Cortex of kidney (tissue), 1 donor: Measurements from ENCODE around the gene TPK1.
"Not testable (repeated sequence)": the region's sequence is repeated elsewhere in the genome, so short reads cannot be mapped to it uniquely, and the experiment has no call there.

Experiments
- DNase-seq: peaks from one replicate; lab custom pipeline; 2025; lab: John Stamatoyannopoulos, UW

The TPK1 gene

GRCh38 chr7:144777005-144777839, 58.6 kb downstream of the TPK1 start:
- DNase-seq: no peak

- no peak for DNase-seq
Observed at GRCh38 chr7:144776447-144776846, 59.4 kb downstream of the TPK1 start.

GRCh38 chr7:144775749-144776148, 60.1 kb downstream of the TPK1 start:
- no peak for DNase-seq

GRCh38 chr7:144771927-144772326, 63.9 kb downstream of the TPK1 start:
- DNase-seq: no peak

GRCh38 chr7:144771174-144771573, 64.7 kb downstream of the TPK1 start:
- DNase-seq: no peak

DNA sequence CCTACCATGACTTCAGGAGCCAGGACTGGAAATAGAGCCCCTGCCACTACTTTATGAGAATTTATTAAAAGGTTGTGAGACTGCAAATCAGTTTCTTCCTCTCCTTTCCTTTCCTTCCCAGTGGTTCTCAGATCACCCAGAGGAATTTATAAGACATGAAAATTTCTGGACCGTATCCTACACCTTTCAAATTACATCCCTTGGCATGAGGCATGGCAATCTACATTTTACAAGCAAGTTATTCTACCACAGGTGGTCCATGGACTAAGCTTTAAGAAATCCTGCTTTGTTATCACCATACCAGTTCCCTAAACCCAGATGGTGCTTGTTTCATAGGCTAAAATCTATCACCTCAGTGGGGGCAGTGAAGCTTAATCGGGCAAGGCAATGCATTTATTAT, 66.5 kb downstream of the TPK1 start:
- DNase-seq: no peak

GRCh38 chr7:144768633-144769032, 67.2 kb downstream of the TPK1 start:
- no peak for DNase-seq

DNA sequence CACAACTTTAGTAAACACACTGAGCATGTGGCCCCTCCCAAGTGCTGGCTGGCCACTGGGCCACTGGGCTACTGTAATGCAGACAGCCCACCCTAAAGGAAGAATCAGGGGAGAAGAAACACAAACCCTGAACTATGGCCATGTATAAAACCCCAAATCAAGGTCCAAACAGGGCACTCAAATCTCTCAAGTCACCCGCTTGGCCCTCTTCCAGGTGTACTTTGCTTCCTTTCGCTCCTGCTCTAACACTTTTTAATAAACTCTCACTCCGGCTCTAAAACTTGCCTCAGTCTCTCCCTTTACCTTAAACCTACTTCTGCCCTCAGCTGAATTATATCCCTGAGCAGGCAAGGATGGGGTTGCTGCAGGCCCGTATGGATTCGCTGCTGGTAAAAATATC, 72.6 kb downstream of the TPK1 start:
- DNase-seq: no peak

DNA sequence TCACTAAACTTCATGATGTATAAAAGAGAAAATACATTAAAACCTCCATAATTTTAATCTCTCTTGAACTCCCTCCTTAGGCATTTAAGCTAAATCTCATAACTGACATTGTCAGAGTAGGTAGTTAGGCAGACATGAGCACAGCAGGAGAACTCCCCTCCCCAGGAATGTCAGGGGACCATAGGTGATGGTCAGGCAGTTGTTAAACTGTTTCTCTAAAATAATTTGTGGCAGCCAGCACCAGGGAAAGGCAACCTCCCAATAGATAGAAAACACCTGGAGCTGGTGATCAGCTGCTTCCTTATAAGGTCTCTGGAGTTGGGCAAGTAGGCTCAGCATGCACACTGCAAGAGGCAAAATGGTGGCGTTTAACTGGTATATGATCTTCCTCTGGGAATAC, 73.0 kb downstream of the TPK1 start:
- DNase-seq: no peak

- DNase-seq: no peak
Observed at GRCh38 chr7:144761493-144761892, 74.4 kb downstream of the TPK1 start.

DNA sequence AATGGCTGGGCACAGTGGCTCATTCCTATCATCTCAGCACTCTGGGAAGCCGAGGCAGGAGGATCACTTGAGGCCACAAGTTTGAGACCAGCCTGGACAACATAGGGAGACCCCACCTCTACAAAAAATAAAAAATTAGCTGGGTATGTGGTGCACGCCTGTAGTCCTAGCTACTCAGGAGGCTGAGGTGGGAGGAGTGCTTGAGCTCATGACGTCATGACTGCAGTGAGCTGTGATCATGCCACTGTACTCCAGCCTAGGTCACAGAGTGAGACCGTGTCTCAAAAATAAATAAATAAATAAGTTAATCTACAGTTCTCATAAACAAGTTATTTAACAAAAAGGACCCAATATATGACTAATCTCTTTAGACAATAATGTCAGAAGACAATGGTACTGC, 76.2 kb downstream of the TPK1 start:
- DNase-seq: no peak

DNA sequence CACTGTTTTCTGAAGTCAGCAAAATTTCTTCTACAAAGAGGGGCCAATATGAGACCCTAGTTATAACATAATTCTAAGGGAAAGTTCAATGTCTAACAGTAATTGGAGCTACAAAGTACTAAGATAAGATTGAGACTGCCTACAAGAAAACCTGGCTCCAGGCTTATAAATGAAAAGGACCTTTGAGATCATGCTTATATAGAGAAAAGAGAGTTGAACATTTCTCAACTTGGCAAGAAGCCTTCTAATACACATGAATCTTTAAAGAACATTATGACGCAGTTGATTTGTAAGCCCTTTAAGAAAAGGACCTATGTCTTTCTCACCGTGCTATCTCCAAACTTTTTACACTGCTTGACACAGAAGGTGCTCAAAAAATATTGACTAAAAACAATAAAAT, 87.9 kb downstream of the TPK1 start:
- DNase-seq: no peak

DNA sequence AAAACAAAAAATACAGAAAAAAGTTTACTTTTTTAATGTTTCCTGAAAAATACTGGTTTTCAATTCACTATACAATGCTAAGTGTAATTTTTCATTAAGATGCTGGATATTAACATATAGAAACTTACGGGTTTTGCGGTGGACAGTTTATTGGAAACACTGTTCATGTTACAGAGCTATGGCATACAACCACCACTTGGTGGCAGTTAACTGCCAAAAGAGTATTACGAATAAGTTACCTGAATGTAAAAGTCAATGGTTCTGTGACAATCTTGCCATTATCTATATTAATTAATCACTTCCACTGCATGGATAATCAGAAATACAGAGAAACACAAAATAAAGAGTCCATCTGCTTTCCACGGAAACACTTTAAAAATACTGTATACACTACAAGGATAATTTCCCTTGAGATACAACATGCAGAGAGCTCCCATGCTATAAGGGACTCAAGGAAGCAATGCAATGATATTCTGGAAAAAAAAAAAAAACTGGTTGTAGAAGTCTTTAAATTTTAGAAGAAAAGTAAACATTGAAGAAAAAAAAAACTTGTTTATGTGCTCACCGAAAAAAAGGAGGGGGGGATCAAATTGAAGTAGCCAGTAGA, 97.0 kb downstream of the TPK1 start:
- DNase-seq: no peak

DNA sequence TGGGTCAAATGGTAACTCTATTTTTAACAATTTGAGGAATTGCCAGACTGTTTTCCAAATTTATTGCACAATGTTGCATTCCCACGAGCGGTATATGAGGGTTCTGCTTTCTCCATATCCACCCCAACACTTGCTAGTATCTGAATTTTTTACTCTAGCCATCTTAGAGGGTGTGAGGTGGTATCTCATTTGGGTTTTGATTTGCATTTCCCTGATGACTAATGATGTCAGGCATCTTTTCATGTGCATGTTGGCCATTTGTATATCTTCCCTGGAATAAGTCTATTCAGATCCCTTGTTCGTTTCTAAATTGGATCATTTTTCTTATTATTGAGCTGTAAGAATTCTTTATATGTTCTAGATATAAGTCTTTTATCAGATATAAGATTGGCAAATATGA, 97.7 kb downstream of the TPK1 start:
- no peak for DNase-seq

- DNase-seq: no peak
Observed at GRCh38 chr7:144736880-144737493, 98.9 kb downstream of the TPK1 start.

DNA sequence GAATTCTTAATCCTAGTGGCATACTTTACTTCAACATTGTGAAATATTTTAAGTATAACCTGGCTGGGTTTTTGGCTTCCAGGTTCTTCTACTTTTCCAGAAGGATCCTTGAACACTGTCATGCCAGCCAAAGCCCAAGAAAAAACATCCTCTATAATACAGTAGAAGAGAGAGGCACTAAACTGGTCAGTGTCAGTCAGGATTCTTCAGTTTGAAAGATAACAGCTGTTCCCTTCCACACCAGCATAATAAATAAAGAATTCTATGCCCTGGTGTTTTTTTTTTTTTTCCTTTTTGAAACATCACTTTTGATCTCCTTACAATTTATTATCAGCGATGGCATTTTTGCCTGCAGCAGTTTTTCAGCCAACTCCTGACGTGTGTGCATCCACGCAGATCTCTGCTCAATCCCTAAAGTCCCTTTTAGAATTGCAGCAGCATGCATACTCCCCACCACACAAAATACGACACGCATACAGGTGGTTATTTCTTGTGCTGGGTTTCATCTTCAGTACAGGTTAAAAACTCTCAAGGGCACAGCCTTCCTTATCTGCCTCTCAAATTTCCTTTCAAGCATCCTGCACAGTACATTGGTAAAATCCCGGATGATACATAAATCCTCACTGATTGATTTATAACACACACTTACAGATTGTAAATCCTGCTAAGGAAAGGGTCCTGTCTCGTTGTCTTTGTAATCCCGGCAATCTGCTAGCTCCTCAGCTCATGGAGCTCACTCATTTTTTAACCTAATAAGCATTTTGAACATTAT, 100.2 kb downstream of the TPK1 start:
- no peak for DNase-seq

DNA sequence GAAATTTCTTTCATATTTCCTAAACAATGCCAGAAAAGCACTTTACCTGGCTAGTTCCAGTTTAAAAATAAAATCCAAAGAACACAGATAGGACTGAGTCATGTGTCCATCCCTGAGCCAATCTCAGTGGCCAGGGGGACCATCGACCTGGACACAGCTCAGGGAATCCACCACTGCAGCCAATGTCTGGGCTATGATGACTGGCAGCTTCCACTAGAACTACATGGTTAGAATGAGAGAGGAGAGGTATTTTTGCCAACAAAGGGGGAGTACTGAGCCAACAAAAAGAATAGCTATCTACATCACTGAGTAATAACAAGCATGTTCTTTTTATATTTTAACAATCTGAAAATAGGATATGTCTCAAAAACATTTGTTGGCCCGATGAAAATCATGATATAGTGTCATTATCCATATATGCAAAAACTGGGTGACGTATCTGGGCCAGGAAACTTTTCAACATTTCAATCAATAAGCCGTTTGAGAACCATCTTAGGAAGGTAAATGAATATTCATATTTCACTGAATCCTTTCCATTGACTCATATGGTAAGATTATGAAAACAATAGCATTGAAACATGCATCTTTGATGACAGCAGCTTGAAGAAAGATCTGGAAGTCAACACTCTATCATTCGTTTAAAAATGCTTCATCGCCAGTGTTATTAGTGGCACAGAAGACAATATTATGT, 104.0 kb downstream of the TPK1 start:
- DNase-seq: no peak

DNA sequence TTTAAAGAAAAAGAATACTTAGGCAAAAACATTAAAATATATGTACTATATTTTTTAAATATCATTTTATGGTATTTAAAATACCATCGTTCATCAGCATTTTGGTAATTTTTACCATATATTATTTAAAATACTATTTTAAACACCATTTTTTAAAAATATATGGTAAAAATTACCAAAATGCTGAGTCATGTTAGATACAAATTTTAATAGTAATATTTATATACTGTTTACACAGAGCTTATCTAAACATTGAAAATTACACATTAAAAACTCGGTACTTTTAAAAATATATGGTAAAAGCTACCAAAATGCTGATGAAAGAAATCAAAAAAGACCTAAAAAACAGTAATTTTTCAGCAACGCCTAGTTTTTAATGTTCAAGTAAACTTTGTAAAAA, 105.6 kb downstream of the TPK1 start:
- DNase-seq: no peak

DNA sequence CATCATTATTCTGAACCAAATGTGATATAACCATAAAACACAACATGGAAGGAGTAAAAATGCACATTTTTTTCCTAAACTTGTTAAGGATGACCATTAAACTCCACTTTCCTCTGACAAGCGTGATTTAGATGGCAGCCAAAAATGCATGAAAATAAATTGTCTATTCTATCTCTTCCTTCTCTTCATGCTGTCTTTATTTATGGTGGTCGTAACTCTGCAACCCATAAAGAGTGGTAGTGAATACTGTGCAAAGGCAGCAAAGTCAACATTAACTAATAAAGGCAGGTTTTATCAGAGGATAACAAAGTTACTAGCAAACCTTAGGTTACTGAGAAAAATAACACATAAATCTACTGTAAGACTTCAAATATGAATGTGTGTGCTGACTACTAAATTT, 106.6 kb downstream of the TPK1 start:
- no peak for DNase-seq

GRCh38 chr7:144728551-144728950, 107.3 kb downstream of the TPK1 start:
- no peak for DNase-seq

- not testable (repeated sequence) for DNase-seq
Observed at GRCh38 chr7:144726840-144727239, 109.0 kb downstream of the TPK1 start.

DNA sequence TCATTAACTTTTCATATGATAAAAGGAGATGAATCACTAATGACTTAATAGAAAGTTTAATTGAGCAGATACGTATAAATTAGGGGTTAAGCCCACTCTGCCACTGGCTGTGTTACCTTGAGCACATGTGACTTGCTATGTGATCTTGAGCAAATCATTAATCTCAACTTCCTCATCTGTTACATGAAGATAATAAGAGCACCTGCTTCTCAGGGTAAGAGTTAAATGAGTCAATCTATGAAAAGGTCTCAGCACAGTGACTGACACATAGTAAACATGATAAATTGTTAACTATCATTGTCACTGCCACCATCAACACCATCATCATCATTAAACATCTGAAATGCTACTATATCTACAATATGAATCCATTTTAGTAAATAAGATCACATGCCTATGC, 110.8 kb downstream of the TPK1 start:
- no peak for DNase-seq
